ENCODE data around the gene NOX4.

GRCh38 chr11:89452780-89453179 lies 38.4 kb downstream of the NOX4 start:
- TF ChIP-seq CTCF (IDR thresholded peaks at IDR 0.05 in 4 of 5, conservative IDR thresholded peaks at IDR 0.05 in 1 of 5), result no peak
- TF ChIP-seq POLR2A (IDR thresholded peaks at IDR 0.05), result no peak
